Hematopoietic multipotent progenitor cell treated with erythropoietin and hydrocortisone succinate and interleukin-3 and kit ligand, for 4 days (in vitro differentiated cells): ENCODE results near the gene NAA38.

Experiments
- DNase-seq: peaks from one replicate; pipeline ENCODE4 v3.0.0-alpha.2; 2015

NAA38 gene

DNA sequence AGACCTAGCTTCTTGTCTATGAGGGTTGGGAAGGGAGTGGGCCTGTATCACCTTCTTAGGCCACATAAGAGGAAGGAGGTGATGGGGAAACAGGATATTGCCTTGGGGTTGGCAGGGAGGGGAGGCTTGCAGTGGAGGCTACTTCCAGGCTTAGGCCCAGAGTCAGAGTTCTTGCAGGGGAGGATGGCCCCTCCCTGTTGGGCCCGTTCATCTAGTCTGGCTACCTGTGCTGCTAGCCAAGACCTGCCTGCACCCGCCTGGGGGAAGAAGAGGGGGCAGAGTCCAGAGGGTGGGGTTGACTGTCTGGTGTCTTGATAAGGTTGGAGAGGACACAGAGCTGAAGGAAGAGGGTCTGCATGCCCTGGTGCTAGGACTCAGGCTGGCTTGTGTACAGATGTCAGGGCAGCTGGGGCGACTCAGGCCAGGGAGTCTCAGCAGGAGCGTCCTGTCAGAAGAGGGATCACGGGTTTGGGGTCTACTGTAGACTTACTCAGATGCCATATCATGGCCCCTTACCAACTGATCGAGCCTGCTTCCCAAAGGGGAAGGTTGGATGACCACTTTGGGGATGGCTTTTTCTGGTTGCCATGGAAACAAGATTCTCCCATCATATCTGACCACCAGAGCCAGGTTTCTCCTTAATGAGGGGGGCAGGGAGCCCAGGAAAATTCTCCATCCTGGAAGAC, 18.0 kb downstream of the NAA38 start:
- peak; percentile 74 for DNase-seq

- DNase-seq: peak; percentile 94
Observed at GRCh38 chr17:7838090-7839075, 19.0 kb downstream of the NAA38 start.

DNA sequence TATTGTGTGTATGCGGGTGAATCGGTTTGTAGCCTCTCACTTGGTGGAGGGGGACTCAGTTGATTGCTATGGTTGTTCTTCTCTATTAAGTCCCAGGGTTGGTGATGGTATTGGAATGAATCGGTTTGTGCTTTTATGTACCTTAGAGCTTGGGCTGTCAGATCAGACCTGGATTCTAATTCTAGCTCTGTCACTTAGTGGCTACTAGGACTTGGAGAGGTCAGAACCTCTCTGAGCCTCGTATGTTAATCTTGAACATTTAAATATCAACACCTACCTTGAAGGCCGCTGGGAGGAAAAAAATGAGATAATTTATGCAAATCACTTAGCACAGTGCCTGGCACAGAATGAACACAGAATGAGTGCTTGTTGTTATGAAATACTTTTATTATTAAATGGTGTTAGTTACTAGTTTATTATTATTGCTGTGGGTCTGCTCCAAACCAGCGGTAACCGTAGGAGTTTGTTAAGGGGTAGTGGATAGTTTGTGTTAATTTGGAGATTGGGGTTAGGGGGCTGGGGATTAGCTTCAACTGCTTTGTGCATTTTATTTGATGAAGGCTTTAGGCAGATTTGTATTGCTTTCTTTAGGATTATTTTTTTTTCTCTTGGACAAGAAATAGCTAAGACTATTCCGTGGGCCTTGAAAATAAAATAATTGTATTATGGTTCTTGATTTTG, 19.8 kb downstream of the NAA38 start:
- peak; percentile 54 for DNase-seq

GRCh38 chr17:7836596-7837407, 20.6 kb downstream of the NAA38 start:
- DNase-seq: peak; percentile 98

DNA sequence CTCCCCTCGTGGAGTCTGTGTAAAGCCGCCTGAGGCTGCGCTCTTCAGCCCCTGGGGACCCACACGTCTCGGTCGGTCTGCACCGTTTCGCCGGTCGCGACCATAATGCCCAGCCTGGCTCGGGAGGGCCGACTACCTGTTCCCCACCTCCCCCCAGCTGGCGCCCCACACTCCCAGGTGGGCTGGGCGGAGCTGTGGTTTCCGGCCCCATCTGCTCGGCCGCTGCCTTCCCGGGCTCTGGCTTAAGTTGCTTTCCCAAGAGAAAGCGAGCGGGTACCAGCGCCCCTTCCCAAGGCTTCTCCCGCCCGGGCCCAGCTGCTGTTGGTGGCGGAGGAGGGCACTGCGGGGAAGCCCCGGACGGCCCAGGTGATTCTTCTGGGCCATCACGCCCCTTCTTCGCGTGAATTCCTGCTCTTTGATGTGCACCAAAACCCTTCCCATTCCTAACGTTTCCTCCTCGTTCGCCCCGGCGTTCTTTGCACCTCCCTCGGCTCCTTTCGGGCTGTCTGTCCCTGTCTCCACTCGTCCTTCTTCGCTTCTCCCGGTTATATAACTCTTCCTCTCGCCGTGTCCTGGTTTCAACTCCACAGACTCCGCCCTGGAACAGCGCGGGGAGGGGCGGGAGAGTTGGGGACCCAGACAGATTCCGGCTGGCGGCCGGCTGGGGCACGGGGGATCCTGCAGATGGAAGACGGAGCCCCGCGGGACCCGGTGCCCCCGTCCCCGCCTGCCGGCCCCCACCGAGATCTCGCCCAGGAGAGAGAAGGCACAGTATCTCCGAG, 21.4 kb downstream of the NAA38 start:
- DNase-seq: no peak

- DNase-seq: peak; percentile 99
Observed at GRCh38 chr17:7834957-7835813, 22.2 kb downstream of the NAA38 start.

DNA sequence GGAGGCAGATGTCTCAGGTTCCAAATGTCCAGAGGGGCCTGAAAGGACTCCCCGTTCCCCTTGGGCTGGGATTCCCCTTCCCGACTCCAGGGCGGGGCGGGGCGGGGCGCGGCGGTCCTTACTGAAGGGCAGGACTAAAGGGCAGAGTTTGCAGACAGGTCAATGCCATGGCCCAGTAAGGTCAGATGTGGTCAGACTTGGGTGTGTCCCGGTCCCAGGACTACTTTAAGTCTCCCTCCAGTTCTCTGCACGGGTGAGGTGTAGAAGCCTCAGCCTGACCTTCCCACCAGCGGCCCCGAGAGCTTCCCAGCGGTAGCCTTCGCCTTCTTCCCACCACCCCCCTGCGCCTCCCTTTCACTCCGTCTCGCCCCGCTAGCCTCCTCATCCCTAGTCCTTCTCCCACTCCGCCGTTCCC, 22.8 kb downstream of the NAA38 start:
- no peak for DNase-seq

DNA sequence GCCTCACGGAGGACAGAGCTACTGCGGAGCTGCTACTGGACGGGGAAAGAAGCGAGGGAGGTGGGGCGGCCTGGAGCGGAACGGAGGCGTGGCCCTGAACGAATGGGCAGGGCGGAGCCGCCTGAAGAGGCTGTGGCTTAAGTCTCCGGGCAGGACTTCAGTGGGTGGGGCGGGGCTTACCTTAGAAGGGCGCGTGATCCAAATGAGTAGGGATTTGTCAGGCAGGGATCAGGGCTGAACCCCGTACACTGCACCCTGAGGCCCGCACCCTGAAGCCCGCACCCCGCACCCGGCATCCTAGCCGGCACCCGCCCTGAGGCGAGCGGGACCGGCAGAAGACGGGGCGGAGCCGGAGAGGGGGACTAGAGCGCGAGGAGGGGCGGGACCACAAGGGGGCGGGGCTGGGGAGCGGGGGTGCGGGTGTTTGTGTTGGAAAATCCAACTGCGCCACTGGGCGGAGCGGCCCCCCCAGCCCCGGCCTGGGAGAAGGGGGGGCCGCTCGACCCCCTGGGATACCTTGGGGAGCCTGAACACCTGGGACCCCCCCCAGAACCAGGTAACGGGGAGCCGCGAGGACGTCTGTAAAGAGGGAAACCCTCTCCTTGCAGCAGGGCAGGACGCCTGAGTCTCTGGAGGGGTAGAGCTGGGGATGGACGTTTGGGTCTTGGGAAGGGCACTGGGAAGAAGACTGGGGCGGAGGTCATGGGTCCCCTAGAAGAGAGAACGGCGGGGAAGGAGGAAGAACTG, 23.4 kb downstream of the NAA38 start, which contains the start of gene KDM6B:
TSS of gene KDM6B (plus strand) at position 423 of the 747 bp plus-strand sequence. CDS start 11,338 bp downstream, outside the sequence.
- DNase-seq: peak; percentile 97

DNA sequence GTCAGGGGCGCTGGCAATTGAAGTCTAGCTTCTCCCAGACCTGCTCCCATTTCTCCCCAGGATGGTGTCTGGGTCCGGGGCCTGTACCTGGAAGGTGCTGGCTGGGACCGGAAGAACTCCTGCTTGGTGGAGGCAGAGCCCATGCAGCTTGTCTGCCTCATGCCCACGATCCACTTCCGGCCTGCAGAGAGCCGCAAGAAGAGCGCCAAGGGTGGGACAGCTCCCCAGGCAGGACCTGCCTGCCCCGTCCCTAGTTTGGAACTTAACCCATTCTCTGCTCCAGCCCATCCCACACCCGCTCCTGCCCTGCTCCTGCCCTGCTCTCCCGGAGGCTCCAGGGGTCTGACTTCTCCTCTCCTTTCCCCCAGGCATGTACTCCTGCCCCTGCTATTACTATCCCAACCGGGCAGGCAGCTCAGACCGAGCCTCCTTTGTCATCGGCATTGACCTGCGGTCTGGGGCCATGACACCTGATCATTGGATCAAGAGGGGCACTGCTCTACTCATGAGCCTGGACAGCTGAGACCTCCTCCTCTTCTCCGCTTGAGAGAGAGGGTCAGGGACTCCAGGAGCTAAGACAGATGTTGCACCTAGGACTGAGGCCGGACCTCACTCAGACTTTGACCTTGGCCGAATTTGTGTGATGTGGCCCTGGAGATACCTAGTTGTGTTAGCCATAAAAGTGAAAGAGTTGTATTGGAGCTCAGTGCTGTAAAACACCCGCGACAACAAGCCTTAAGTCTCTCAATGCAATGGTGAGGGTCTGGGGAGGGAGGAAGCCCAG, 24.2 kb downstream of the NAA38 start:
- no peak for DNase-seq

- no peak for DNase-seq
Observed at GRCh38 chr17:7832431-7832830, 24.9 kb downstream of the NAA38 start.

GRCh38 chr17:7831233-7831632, 26.1 kb downstream of the NAA38 start:
- no peak for DNase-seq

GRCh38 chr17:7830616-7831015, 26.7 kb downstream of the NAA38 start:
- DNase-seq: no peak

DNA sequence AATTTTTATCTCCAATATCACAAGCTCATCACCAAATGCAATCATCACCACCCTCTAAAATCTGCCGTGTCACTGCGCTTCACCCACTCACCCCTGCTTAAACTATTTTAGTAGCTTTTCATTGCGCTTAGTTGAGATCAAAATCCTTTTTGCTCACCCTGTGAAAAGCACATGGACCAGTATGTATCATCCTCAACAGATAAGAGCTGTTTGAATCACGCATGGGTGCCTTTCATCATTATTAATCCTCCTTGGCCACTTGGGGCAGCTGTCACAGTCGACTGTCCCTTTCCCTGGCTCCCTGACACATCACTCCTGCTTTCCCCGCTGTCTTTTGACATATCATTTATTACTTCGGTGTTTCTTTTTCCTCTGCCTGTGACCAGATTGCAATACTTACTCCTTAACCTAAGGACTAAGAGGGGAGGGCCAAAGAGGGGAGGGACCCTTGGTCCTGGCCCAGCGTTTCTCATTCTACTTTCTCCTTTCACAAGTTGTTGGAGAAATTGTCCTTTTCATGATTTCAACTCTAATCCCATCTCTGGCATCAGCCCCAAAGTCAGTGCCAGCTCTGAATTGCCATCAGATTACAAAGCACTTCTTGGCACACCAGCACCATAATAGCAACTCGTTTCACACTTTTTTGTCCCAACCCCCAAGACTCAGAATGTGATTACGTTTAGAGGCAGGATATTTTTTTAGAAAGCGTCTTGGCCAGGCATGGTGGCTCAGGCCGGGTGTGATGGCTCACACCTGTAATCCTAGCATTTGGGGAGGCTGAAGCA, 32.0 kb downstream of the NAA38 start:
- DNase-seq: peak; percentile 59

DNA sequence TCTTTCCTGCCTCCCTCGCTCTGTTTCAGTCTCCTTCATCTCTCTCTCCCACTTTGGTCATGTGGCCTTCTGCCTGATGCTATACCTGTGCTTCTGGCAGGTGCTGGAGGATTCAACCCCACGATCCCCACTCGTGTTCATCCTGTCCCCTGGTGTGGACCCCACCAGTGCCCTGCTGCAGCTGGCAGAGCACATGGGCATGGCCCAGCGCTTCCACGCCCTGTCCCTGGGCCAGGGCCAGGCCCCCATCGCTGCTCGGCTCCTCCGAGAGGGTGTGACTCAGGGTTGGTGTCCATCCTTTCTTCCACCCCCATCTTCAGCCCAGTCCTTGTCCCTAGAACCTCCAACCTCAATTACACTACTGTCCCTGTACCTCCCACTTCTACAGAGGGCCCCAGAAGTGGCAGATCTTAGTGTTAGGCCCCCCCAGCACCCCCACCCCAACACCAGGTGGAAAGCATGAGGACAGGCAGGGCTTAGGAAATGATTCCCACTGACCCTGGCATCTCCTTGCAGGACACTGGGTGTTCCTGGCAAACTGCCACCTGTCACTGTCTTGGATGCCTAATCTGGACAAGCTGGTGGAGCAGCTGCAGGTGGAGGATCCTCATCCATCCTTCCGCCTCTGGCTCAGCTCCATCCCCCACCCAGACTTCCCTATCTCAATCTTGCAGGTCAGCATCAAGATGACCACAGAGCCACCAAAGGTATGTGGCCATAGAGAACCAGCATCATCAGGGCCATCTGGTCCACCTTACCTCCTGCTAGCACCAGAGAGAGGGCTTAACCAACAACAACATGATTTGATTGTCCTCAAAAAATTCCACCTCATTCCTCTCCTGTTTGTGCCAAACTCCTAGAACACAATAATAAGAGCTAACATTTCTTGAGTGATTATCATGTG, 33.1 kb downstream of the NAA38 start:
- no peak for DNase-seq

DNA sequence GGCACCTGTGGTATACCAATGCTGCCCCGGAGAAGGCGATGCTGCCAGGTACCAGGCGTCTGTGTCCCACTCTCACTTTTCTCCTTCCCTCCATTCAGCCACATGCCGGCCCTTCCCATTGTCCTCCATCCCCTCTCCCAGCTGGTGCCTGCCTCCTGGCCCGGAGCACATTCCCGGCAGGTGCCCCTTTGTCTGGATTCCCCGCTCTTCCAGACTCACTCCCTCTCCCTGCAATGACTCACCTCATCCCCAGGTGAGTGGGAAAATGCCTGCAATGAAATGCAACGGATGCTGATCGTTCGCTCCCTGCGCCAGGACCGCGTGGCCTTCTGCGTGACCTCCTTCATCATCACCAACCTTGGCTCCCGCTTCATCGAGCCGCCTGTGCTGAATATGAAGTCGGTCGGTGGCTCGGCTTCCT, 33.8 kb downstream of the NAA38 start:
- DNase-seq: no peak

DNA sequence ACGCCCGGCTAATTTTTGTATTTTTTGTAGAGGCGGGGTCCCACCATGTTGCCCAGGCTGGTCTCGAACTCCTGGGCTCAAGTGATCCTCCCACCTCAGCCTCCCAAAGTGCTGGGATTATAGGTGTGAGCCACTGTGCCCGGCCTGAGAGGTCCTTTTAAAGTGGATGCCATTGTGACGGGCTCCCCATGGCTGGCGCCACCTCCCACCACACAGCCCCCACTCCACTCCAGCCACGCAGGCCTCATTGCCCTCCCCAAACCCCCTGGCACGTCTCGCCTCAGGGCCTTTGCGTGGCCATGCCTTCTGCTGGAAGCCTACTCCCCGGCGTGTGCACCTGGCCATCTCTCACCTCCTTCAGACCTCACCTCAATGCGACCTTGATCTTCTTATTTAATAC, 35.2 kb downstream of the NAA38 start:
- no peak for DNase-seq

- DNase-seq: no peak
Observed at GRCh38 chr17:7820231-7820630, 37.1 kb downstream of the NAA38 start.
